Neural progenitor cell (in vitro differentiated cells): Measurements from ENCODE around the gene HACE1.

Experiments
- EZH2 ChIP-seq: fragments of 200-600 bp; sonication (generic); IDR thresholded peaks from 2 replicates; pipeline ENCODE4 v1.6.1; 2017; ENCODE audit warnings: antibody characterized with exemption, mild to moderate bottlenecking, moderate library complexity
- EZH2phosphoT487 ChIP-seq: fragments of 200-600 bp; sonication (generic); IDR thresholded peaks from 2 replicates; pipeline ENCODE4 v1.6.1; 2017; ENCODE audit warnings: antibody characterized with exemption
- TF ChIP-seq, protein P1 (sequence below): fragments of 200-600 bp; sonication (generic); IDR thresholded peaks from 2 replicates; pipeline ENCODE4 v1.5.1; 2017; ENCODE audit warnings: antibody characterized with exemption, mild to moderate bottlenecking

DNA sequence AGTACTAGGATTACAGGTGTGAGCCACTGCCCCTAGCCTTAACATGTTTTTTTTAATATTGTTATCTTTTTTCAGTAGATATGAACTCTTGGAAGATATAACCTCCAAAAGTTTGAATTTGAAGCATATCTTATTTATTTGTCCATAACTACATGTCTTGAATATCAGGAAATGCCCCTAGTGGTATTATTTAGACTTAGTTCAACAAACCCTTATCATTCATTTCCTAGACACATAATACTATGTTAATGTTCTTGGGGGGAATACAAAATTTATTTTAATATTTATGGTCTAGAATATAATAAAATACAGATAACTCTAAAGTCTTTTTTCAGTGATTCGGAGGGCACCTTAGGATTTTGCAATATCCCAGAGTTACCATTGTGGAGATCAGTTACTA is 160.7 kb downstream of the HACE1 start:
- TF ChIP-seq EZH2 (no peak), EZH2phosphoT487 (no peak)
- TF ChIP-seq, protein P1, sequence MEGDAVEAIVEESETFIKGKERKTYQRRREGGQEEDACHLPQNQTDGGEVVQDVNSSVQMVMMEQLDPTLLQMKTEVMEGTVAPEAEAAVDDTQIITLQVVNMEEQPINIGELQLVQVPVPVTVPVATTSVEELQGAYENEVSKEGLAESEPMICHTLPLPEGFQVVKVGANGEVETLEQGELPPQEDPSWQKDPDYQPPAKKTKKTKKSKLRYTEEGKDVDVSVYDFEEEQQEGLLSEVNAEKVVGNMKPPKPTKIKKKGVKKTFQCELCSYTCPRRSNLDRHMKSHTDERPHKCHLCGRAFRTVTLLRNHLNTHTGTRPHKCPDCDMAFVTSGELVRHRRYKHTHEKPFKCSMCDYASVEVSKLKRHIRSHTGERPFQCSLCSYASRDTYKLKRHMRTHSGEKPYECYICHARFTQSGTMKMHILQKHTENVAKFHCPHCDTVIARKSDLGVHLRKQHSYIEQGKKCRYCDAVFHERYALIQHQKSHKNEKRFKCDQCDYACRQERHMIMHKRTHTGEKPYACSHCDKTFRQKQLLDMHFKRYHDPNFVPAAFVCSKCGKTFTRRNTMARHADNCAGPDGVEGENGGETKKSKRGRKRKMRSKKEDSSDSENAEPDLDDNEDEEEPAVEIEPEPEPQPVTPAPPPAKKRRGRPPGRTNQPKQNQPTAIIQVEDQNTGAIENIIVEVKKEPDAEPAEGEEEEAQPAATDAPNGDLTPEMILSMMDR, result no peak
